Measurements from ENCODE around the gene TRAPPC5.
A peak's percentile ranks its signal among the peaks of the same experiment; 100 is the strongest.

The TRAPPC5 gene

GRCh38 chr19:7637374-7638256, 43.0 kb upstream of the TRAPPC5 start:
- Histone ChIP-seq H3K27ac (ENCODE audit: low read length) (peak overlapping the region; percentile 32), H3K4me3 (ENCODE audit: low read length) (peak overlapping the region; percentile 92), H3K79me2 (ENCODE audit: low read length) (peaks cover 35% of the 10 kb centered on the region), H4K20me1 (ENCODE audit: insufficient read depth, low read length) (peaks cover 7% of the 10 kb centered on the region; the same call in 1 of the 2 replicates), H3K27me3 (ENCODE audit: low read depth, low read length) (no peaks in the 10 kb centered on the region), H3K9ac (ENCODE audit: low read length) (peak overlapping the region; percentile 87), H2AFZ (ENCODE audit: low read depth, low read length) (no peak overlapping the region), H3K36me3 (replicated peaks; ENCODE audit: low read depth, low read length) (peaks cover 19% of the 10 kb centered on the region), H3K4me2 (ENCODE audit: low read length) (peak overlapping the region; percentile 92), H3K4me1 (ENCODE audit: low read length) (peaks cover 13% of the 10 kb centered on the region), H3K9me3 (ENCODE audit: insufficient read depth, low read length) (no peaks in the 10 kb centered on the region)
- TF ChIP-seq CTCF (IDR thresholded peaks at IDR 0.05; ENCODE audit: low read depth, low read length) (no peak), EZH2phosphoT487 (IDR thresholded peaks at IDR 0.05; ENCODE audit: low read depth) (no peak)

- no peak overlapping the region for H3K9ac ChIP-seq (ENCODE audit: low read length)
- H3K4me2 ChIP-seq (ENCODE audit: low read length): no peak overlapping the region
- peaks cover 35% of the 10 kb centered on the region for H3K79me2 ChIP-seq (ENCODE audit: low read length)
Measured at GRCh38 chr19:7638802-7639465, 41.7 kb upstream of the TRAPPC5 start.

GRCh38 chr19:7639863-7640348, 40.7 kb upstream of the TRAPPC5 start:
- H3K4me1 ChIP-seq (ENCODE audit: low read length): peaks cover 19% of the 10 kb centered on the region
- H3K27ac ChIP-seq (ENCODE audit: low read length): no peak overlapping the region
- H3K36me3 ChIP-seq (replicated peaks; ENCODE audit: low read depth, low read length): peaks cover 25% of the 10 kb centered on the region
- H4K20me1 ChIP-seq (ENCODE audit: insufficient read depth, low read length): peaks cover 7% of the 10 kb centered on the region; the same call in 1 of the 2 replicates
- H3K27me3 ChIP-seq (ENCODE audit: low read depth, low read length): no peaks in the 10 kb centered on the region
- H3K9me3 ChIP-seq (ENCODE audit: insufficient read depth, low read length): no peaks in the 10 kb centered on the region
- peaks cover 35% of the 10 kb centered on the region for H3K79me2 ChIP-seq (ENCODE audit: low read length)
- no peak overlapping the region for H3K4me3 ChIP-seq (ENCODE audit: low read length)
- no peak for TF ChIP-seq CTCF (IDR thresholded peaks at IDR 0.05; ENCODE audit: low read depth, low read length)
- no peak for TF ChIP-seq EZH2phosphoT487 (IDR thresholded peaks at IDR 0.05; ENCODE audit: low read depth)
- no peak overlapping the region for H3K4me2 ChIP-seq (ENCODE audit: low read length)
- H3K9ac ChIP-seq (ENCODE audit: low read length): no peak overlapping the region
- no peak overlapping the region for H2AFZ ChIP-seq (ENCODE audit: low read depth, low read length)

More at GRCh38 chr19:7638802-7639465, 41.7 kb upstream of the TRAPPC5 start:
- Histone ChIP-seq H3K27ac (ENCODE audit: low read length) (no peak overlapping the region), H3K9me3 (ENCODE audit: insufficient read depth, low read length) (no peaks in the 10 kb centered on the region), H3K36me3 (replicated peaks; ENCODE audit: low read depth, low read length) (peaks cover 19% of the 10 kb centered on the region), H3K4me1 (ENCODE audit: low read length) (peaks cover 13% of the 10 kb centered on the region), H4K20me1 (ENCODE audit: insufficient read depth, low read length) (peaks cover 7% of the 10 kb centered on the region; the same call in 1 of the 2 replicates), H3K27me3 (ENCODE audit: low read depth, low read length) (no peaks in the 10 kb centered on the region), H2AFZ (ENCODE audit: low read depth, low read length) (no peak overlapping the region), H3K4me3 (ENCODE audit: low read length) (no peak overlapping the region)
- TF ChIP-seq EZH2phosphoT487 (IDR thresholded peaks at IDR 0.05; ENCODE audit: low read depth) (no peak), CTCF (IDR thresholded peaks at IDR 0.05; ENCODE audit: low read depth, low read length) (no peak)

DNA sequence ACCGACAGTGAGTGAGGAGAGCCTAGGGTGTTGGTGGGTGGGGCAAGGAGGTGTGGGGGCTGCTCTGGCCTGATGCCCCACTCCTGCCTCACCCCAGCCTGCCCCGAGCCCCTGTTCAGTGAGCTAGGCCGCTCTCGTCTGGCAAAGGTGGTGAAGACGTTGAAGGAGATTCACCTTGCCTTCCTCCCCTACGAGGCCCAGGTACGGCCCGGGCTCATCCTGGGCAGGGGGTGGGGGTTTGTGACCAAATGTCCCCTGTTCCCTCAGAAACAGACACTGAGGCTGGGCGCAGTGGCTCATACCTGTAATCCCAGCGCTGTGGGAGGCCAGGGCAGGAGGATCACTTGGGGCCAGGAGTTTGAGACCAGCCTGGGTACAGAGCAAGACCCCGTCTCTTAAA, 39.8 kb upstream of the TRAPPC5 start:
- no peak overlapping the region for H3K4me3 ChIP-seq (ENCODE audit: low read length)
- H4K20me1 ChIP-seq (ENCODE audit: insufficient read depth, low read length): peaks cover 7% of the 10 kb centered on the region; the same call in 1 of the 2 replicates
- H3K4me2 ChIP-seq (ENCODE audit: low read length): no peak overlapping the region
- no peaks in the 10 kb centered on the region for H3K9me3 ChIP-seq (ENCODE audit: insufficient read depth, low read length)
- peaks cover 35% of the 10 kb centered on the region for H3K79me2 ChIP-seq (ENCODE audit: low read length)
- peaks cover 27% of the 10 kb centered on the region for H3K36me3 ChIP-seq (replicated peaks; ENCODE audit: low read depth, low read length)
- no peak overlapping the region for H2AFZ ChIP-seq (ENCODE audit: low read depth, low read length)
- TF ChIP-seq CTCF (IDR thresholded peaks at IDR 0.05; ENCODE audit: low read depth, low read length): no peak
- TF ChIP-seq EZH2phosphoT487 (IDR thresholded peaks at IDR 0.05; ENCODE audit: low read depth): no peak
- no peaks in the 10 kb centered on the region for H3K27me3 ChIP-seq (ENCODE audit: low read depth, low read length)
- H3K9ac ChIP-seq (ENCODE audit: low read length): no peak overlapping the region
- H3K27ac ChIP-seq (ENCODE audit: low read length): no peak overlapping the region
- peaks cover 28% of the 10 kb centered on the region for H3K4me1 ChIP-seq (ENCODE audit: low read length)

Measured in OCI-LY3 (cell line).